T-helper 2 cell treated with Interferon-gamma antibody and Interleukin-4, amounts not matched to agents 5 μg/mL and 100 μg/mL, for 36 hours (primary cell): ENCODE data around the gene ODF2L.

Experiments
- DNase-seq: peaks from one replicate; pipeline ENCODE4 v3.0.0; 2021; ENCODE audit warnings: low spot score
- H3K27ac Mint-ChIP-seq: one replicate; pipeline ENCODE4 v1.8.0; 2021; ENCODE audit warnings: mild to moderate bottlenecking, mixed read lengths
- H3K27me3 Mint-ChIP-seq: one replicate; pipeline ENCODE4 v1.8.0; 2021; ENCODE audit warnings: low read depth, mixed read lengths
- H3K36me3 Mint-ChIP-seq: one replicate; pipeline ENCODE4 v1.8.0; 2021; ENCODE audit warnings: low read depth, mixed read lengths
- H3K4me1 Mint-ChIP-seq: one replicate; pipeline ENCODE4 v1.8.0; 2021; ENCODE audit warnings: low read depth, mixed read lengths
- H3K4me3 Mint-ChIP-seq: one replicate; pipeline ENCODE4 v1.8.0; 2022; ENCODE audit warnings: mild to moderate bottlenecking, moderate library complexity, mixed read lengths
- H3K9me3 Mint-ChIP-seq: one replicate; pipeline ENCODE4 v1.8.0; 2021; ENCODE audit warnings: mixed read lengths

The ODF2L gene

GRCh38 chr1:86324130-86324822 lies 71.8 kb downstream of the ODF2L start:
- H3K27ac Mint-ChIP-seq: no peak overlapping the region
- H3K4me3 Mint-ChIP-seq: no peak overlapping the region
- H3K9me3 Mint-ChIP-seq: no peaks in the 10 kb centered on the region
- no peaks in the 10 kb centered on the region for H3K36me3 Mint-ChIP-seq
- DNase-seq: no peak
- no peaks in the 10 kb centered on the region for H3K4me1 Mint-ChIP-seq
- no peaks in the 10 kb centered on the region for H3K27me3 Mint-ChIP-seq

- Mint-ChIP-seq H3K4me3 (no peak overlapping the region), H3K4me1 (no peaks in the 10 kb centered on the region), H3K27me3 (no peaks in the 10 kb centered on the region), H3K36me3 (no peaks in the 10 kb centered on the region), H3K9me3 (no peaks in the 10 kb centered on the region), H3K27ac (no peak overlapping the region)
- DNase-seq: no peak
Observed at GRCh38 chr1:86322241-86322640, 73.9 kb downstream of the ODF2L start.

- no peaks in the 10 kb centered on the region for H3K36me3 Mint-ChIP-seq
- no peak for DNase-seq
- no peak overlapping the region for H3K27ac Mint-ChIP-seq
- no peaks in the 10 kb centered on the region for H3K9me3 Mint-ChIP-seq
- H3K4me1 Mint-ChIP-seq: no peaks in the 10 kb centered on the region
- no peak overlapping the region for H3K4me3 Mint-ChIP-seq
- no peaks in the 10 kb centered on the region for H3K27me3 Mint-ChIP-seq
Observed at GRCh38 chr1:86318436-86318835, 77.7 kb downstream of the ODF2L start.

GRCh38 chr1:86317926-86318325 lies 78.2 kb downstream of the ODF2L start:
- Mint-ChIP-seq H3K9me3 (no peaks in the 10 kb centered on the region), H3K4me1 (no peaks in the 10 kb centered on the region), H3K27me3 (no peaks in the 10 kb centered on the region), H3K4me3 (no peak overlapping the region), H3K27ac (no peak overlapping the region), H3K36me3 (no peaks in the 10 kb centered on the region)
- no peak for DNase-seq

- H3K9me3 Mint-ChIP-seq: no peaks in the 10 kb centered on the region
- H3K27ac Mint-ChIP-seq: no peak overlapping the region
- no peaks in the 10 kb centered on the region for H3K27me3 Mint-ChIP-seq
- no peaks in the 10 kb centered on the region for H3K36me3 Mint-ChIP-seq
- no peak overlapping the region for H3K4me3 Mint-ChIP-seq
- DNase-seq: no peak
- H3K4me1 Mint-ChIP-seq: no peaks in the 10 kb centered on the region
Observed at GRCh38 chr1:86305731-86306130, 90.4 kb downstream of the ODF2L start.

GRCh38 chr1:86303041-86303690 lies 93.0 kb downstream of the ODF2L start:
- Mint-ChIP-seq H3K27me3 (no peaks in the 10 kb centered on the region), H3K4me3 (no peak overlapping the region), H3K36me3 (no peaks in the 10 kb centered on the region), H3K4me1 (no peaks in the 10 kb centered on the region), H3K27ac (no peak overlapping the region), H3K9me3 (no peaks in the 10 kb centered on the region)
- DNase-seq: no peak
